Measurements from ENCODE around the gene DRG2. TPM values are rescaled to one million over a fixed set of nuclear protein-coding genes. Genes with fewer than 3 reads are reported as not detected.
A peak's percentile ranks its signal among the peaks of the same experiment; 100 is the strongest.

The DRG2 gene
- total and polyA plus RNA-seq, 11 donors, result 17.5 to 29.0 (median 21.4) TPM

DNA sequence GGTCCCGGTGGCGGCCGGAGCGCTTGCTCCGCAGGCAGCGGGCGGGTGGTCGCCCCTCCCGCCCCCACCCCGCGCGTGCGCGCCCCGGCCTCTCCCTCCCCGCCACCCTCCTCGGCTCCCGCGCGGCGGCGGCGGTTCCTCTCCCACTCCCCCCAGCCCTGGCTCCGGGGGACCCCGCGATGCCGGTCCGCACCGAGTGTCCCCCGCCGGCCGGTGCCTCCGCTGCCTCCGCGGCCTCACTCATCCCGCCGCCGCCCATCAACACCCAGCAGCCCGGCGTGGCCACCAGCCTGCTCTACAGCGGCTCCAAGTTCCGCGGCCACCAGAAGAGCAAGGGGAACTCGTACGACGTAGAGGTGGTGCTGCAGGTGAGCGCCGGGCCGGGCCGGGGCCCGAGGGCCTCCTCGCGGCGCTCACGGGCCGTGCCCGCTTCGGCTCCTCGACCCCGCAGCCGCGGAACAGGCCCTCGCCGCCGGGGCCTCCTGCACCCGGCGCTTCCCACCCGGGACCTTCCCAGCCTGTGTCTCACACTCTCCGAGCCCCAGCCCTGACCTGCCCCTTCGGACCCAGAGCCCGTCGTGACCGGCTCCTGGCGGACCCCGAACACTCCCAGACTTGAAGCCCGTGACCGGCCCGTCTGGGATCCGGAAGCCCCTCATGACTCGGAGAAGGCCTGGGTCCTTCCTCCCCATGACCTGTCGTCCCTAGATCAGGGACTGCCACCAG lies 48.0 kb upstream of the DRG2 start:
- H3K36me3 ChIP-seq, result peaks cover 0 to under 1% (median 0%) of the 10 kb centered on the region in 9 donors
- H3K4me3 ChIP-seq, result peak overlapping the region; percentile 72 to 95 (median 88)
- intact Hi-C loops (cut with DNase I), result loop anchor here in 9 of 10 donors (2.0 to 10.0 kb wide), 11 partner anchors 47 to 685 kb away; partner anchors contain the start of genes DRC3 (in 3 of the 9), TOM1L2 (in 3 of the 9) and RAI1 (in 2 of the 9)
- H3K4me1 ChIP-seq, result peaks cover 0 to 57% (median 32%) of the 10 kb centered on the region in 12 donors
- 0 to 1% (median 1%) methylated on average over 24 to 81 of the region's 81 CpGs for WGBS, 4 donors
- ATAC-seq (peak in 2 of 4 donors; percentile 60 to 64), DNase-seq (peak in 3 of 5 donors; percentile 30 to 66 (median 36))
- H3K27ac ChIP-seq, result peak overlapping the region; percentile 68 to 89 (median 75)
- H3K27me3 ChIP-seq, result no peaks in the 10 kb centered on the region
- no peak for TF ChIP-seq POLR2A (IDR thresholded peaks at IDR 0.05)
- TF ChIP-seq, protein P1, sequence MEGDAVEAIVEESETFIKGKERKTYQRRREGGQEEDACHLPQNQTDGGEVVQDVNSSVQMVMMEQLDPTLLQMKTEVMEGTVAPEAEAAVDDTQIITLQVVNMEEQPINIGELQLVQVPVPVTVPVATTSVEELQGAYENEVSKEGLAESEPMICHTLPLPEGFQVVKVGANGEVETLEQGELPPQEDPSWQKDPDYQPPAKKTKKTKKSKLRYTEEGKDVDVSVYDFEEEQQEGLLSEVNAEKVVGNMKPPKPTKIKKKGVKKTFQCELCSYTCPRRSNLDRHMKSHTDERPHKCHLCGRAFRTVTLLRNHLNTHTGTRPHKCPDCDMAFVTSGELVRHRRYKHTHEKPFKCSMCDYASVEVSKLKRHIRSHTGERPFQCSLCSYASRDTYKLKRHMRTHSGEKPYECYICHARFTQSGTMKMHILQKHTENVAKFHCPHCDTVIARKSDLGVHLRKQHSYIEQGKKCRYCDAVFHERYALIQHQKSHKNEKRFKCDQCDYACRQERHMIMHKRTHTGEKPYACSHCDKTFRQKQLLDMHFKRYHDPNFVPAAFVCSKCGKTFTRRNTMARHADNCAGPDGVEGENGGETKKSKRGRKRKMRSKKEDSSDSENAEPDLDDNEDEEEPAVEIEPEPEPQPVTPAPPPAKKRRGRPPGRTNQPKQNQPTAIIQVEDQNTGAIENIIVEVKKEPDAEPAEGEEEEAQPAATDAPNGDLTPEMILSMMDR (IDR thresholded peaks at IDR 0.05), result no peak
- no peaks in the 10 kb centered on the region for H3K9me3 ChIP-seq

DNA sequence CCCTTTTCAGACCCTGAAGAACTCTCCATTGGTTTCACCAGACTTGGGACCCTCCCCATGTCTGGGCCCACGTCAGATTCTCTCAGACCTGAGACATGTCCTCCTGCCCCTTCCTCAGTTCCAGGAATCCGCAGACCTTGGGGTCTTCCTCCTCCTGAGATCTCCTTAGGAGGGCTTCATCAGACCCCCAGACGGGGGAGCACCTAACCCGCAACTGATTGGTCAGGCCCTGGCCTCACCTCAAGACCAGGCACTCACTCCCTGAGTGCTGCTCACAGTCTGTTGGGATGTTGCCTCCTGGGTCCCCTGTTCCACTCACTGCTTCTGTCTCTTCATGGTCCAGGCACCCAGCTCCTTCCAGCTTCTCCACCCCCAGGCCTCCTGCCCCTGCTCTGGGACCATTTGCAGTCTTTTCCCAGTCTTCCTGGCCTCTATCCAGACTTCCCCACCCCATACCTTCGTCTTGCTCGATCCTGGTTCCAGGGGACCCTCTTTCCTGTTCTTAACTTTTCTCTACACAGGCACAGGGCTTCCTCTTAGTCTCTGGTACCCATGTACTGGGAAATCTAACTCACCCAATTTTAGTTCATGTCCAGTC lies 47.4 kb upstream of the DRG2 start:
- 17 to 38% (median 26%) methylated on average over 6 of the region's 6 CpGs for WGBS, 4 donors
- no peaks in the 10 kb centered on the region for H3K27me3 ChIP-seq
- H3K36me3 ChIP-seq, result peaks cover 0 to 7% (median 5%) of the 10 kb centered on the region in 9 donors
- H3K4me1 ChIP-seq, result peaks cover 0 to 57% (median 32%) of the 10 kb centered on the region in 12 donors
- DNase-seq (no peak), ATAC-seq (no peak)
- intact Hi-C loops (cut with DNase I), result no loop called here
- no peak for TF ChIP-seq POLR2A (IDR thresholded peaks at IDR 0.05)
- TF ChIP-seq, protein P1 (IDR thresholded peaks at IDR 0.05), result no peak
- peak overlapping the region in 7 of 12 donors; percentile 3 to 89 (median 74) for H3K27ac ChIP-seq
- no peaks in the 10 kb centered on the region for H3K9me3 ChIP-seq
- H3K4me3 ChIP-seq, result peak overlapping the region; percentile 72 to 95 (median 88)

DNA sequence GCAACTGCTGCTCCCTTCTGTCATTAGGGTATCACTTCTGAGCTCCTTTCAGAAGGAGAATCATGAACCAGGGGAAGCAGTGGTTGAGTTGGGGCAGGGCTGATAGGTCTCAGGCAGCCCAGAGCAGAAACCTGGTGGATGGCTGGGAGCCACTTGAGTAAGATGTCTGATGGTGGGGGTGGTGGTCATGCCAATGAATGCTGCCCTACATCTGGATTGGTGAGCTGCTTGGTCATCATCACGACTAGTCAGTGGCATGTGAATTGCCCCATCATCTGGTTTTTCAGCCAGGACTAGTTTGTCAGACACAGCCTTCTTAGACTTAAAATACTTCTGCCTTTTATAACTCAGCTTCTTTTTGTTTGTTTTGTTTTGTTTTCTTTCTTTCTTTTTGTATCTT lies 46.0 kb upstream of the DRG2 start:
- TF ChIP-seq POLR2A (IDR thresholded peaks at IDR 0.05), result no peak
- TF ChIP-seq, protein P1 (IDR thresholded peaks at IDR 0.05), result no peak
- Histone ChIP-seq H3K27ac (no peak overlapping the region), H3K36me3 (peaks cover 0 to 20% (median 14%) of the 10 kb centered on the region in 9 donors), H3K9me3 (no peaks in the 10 kb centered on the region), H3K27me3 (no peaks in the 10 kb centered on the region), H3K4me3 (no peak overlapping the region), H3K4me1 (peaks cover 0 to 57% (median 31%) of the 10 kb centered on the region in 12 donors)
- intact Hi-C loops (cut with DNase I), result no loop called here
- no peak for ATAC-seq
- 35 to 68% (median 41%) methylated on average over 1 of the region's 1 CpG for WGBS, 4 donors
- DNase-seq, result no peak

DNA sequence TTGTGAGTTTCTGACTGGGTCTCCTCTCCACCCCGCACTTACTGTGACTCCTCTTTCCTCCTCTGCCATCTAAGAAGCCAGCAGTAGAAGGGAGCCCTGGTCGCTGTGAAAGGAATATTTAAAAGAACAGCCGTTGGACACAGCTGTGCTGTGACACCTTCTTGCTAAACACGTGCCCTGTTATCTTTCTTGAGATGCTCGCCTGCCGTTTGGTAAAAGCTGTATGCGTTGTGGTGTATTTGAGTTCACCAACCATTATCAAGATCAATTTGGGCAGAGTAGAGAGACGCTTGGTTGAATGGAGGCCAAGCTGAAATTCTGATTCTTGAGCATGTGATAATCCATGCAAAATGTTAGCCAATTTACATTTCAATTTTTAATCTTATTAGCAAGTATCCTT lies 44.8 kb upstream of the DRG2 start:
- Histone ChIP-seq H3K4me1 (peaks cover 0 to 47% (median 27%) of the 10 kb centered on the region in 12 donors), H3K36me3 (peaks cover 0 to 30% (median 23%) of the 10 kb centered on the region in 9 donors), H3K27ac (no peak overlapping the region), H3K9me3 (no peaks in the 10 kb centered on the region), H3K27me3 (no peaks in the 10 kb centered on the region), H3K4me3 (no peak overlapping the region)
- no peak for DNase-seq
- TF ChIP-seq, protein P1 (IDR thresholded peaks at IDR 0.05), result no peak
- TF ChIP-seq POLR2A (IDR thresholded peaks at IDR 0.05), result no peak
- 63 to 70% (median 66%) methylated on average over 8 of the region's 8 CpGs for WGBS, 4 donors
- intact Hi-C loops (cut with DNase I), result no loop called here
- no peak for ATAC-seq
